GM21717 (cell line): ENCODE results near the gene MORN1.

ENCODE experiments used
- ATAC-seq: cut with Tn5 transposase; IDR thresholded peaks from one replicate; pipeline ENCODE4 v1.9.1; 2021; ENCODE audit warnings: mild to moderate bottlenecking, moderate library complexity; ENCODE audit not compliant: unreplicated experiment

MORN1 gene

GRCh38 chr1:2405588-2406295 lies 14.4 kb upstream of the MORN1 start:
- ATAC-seq, result no peak

GRCh38 chr1:2404890-2405511 lies 13.6 kb upstream of the MORN1 start:
- ATAC-seq, result no peak

GRCh38 chr1:2404142-2404889 lies 13.0 kb upstream of the MORN1 start:
- ATAC-seq, result no peak

- ATAC-seq, result no peak
These were observed 11.9 kb upstream of the MORN1 start for GRCh38 chr1:2403273-2403672.

GRCh38 chr1:2402420-2402819 lies 11.1 kb upstream of the MORN1 start:
- no peak for ATAC-seq

GRCh38 chr1:2400950-2401649 lies 9.7 kb upstream of the MORN1 start:
- no peak for ATAC-seq

- no peak for ATAC-seq
These were observed 9.2 kb upstream of the MORN1 start for GRCh38 chr1:2400576-2400909.

GRCh38 chr1:2399890-2400575 lies 8.7 kb upstream of the MORN1 start:
- ATAC-seq, result no peak

- ATAC-seq, result no peak
These were observed 7.5 kb upstream of the MORN1 start for GRCh38 chr1:2398871-2399270.

- ATAC-seq, result no peak
These were observed 5.8 kb upstream of the MORN1 start for GRCh38 chr1:2397007-2397679.

GRCh38 chr1:2396476-2396875 lies 5.1 kb upstream of the MORN1 start:
- no peak for ATAC-seq

GRCh38 chr1:2396059-2396458 lies 4.7 kb upstream of the MORN1 start:
- ATAC-seq, result no peak

- no peak for ATAC-seq
These were observed 3.9 kb upstream of the MORN1 start for GRCh38 chr1:2395245-2395644.

- no peak for ATAC-seq
These were observed 3.4 kb upstream of the MORN1 start for GRCh38 chr1:2394761-2395160.

- ATAC-seq, result no peak
These were observed 2.9 kb upstream of the MORN1 start for GRCh38 chr1:2394220-2394619.

- ATAC-seq, result no peak
These were observed 2.1 kb upstream of the MORN1 start for GRCh38 chr1:2393471-2393877.

GRCh38 chr1:2392686-2393085 lies 1.3 kb upstream of the MORN1 start:
- no peak for ATAC-seq

GRCh38 chr1:2391931-2392509 lies 666 bp upstream of the MORN1 start:
- peak; percentile 5 for ATAC-seq

GRCh38 chr1:2389644-2390043 lies 1.7 kb downstream of the MORN1 start:
- ATAC-seq, result no peak
